Activated T-helper 2 cell treated with anti-CD3 and anti-CD28 coated beads, Interferon-gamma antibody, Interleukin-2, Interleukin-4, amounts not matched to agents 10 μg/mL and 5 μg/mL and 100 μg/mL, durations not matched to agents 14 hours and 24 hours and 36 hours (primary cell): Measurements from ENCODE around the gene PWWP3B. TPM values are rescaled to one million over a fixed set of nuclear protein-coding genes. Genes with fewer than 3 reads are reported as not detected.
"Not testable (repeated sequence)": the region's sequence is repeated elsewhere in the genome, so short reads cannot be mapped to it uniquely, and the experiment has no call there.

Experiments used
- DNase-seq: peaks from one replicate; pipeline ENCODE4 v3.0.0; 2021; ENCODE audit warnings: low spot score
- H3K27ac Mint-ChIP-seq: one replicate; pipeline ENCODE4 v1.8.0; 2021; ENCODE audit warnings: mixed read lengths
- H3K27me3 Mint-ChIP-seq: one replicate; pipeline ENCODE4 v1.8.0; 2021; ENCODE audit warnings: low read depth, mixed read lengths
- H3K36me3 Mint-ChIP-seq: one replicate; pipeline ENCODE4 v1.8.0; 2021; ENCODE audit warnings: low read depth, mixed read lengths
- H3K4me1 Mint-ChIP-seq: one replicate; pipeline ENCODE4 v1.8.0; 2021; ENCODE audit warnings: low read depth, mixed read lengths
- H3K4me3 Mint-ChIP-seq: one replicate; pipeline ENCODE4 v1.8.0; 2021; ENCODE audit warnings: low read depth, mild to moderate bottlenecking, moderate library complexity, mixed read lengths
- H3K9me3 Mint-ChIP-seq: one replicate; pipeline ENCODE4 v1.8.0; 2021; ENCODE audit warnings: mixed read lengths
- intact Hi-C: fragments of 100-400 bp; cut with micrococcal nuclease; formaldehyde crosslinking; loops from one replicate; pipeline ENCODE4 v1.15.1; 2023
- total RNA-seq: library from RNA; stranded (reverse); gene quantifications from 2 replicates; pipeline ENCODE4 v1.2.3, GENCODE V29; 2022

Gene PWWP3B
- not detected in 2 replicates for total RNA-seq

DNA sequence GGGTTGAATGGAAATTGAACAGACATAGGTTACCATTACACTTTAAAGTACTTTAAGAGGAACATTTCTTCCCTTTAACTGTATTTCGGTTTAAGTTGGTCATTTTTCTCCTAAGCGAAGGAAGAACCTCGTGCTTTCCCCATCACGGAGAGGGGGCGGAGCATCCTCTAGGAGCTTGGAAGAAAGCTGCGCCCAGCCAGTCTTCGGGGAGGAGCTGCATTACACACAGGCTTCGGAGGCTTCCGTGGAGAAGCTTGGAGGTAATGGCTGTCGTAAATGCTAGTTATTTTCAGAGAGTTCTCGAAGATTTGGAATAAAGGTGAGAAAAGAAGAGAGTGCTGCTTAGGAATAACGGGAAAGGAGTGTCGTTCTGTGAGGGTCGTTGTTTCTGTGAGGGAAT lies at the start of gene PWWP3B:
Gene PWWP3B (plus strand): TSS at position 199 of the 400 bp plus-strand sequence. CDS start 37,128 bp downstream, outside the sequence.
- intact Hi-C loops, result no loop called here
- no peak for DNase-seq
- Mint-ChIP-seq H3K27ac (no peak within 1 kb of the TSS), H3K9me3 (no peaks in the 10 kb centered on the region), H3K4me3 (no peak within 1 kb of the TSS), H3K36me3 (no peaks in the 10 kb centered on the region), H3K27me3 (no peaks in the 10 kb centered on the region), H3K4me1 (no peaks in the 10 kb centered on the region)

GRCh38 chrX:106139048-106139447 lies 29.1 kb upstream of the PWWP3B start:
- H3K9me3 Mint-ChIP-seq, result peaks cover 19% of the 10 kb centered on the region
- no peaks in the 10 kb centered on the region for H3K27me3 Mint-ChIP-seq
- intact Hi-C loops, result no loop called here
- no peak overlapping the region for H3K27ac Mint-ChIP-seq
- no peak overlapping the region for H3K4me3 Mint-ChIP-seq
- H3K4me1 Mint-ChIP-seq, result no peaks in the 10 kb centered on the region
- H3K36me3 Mint-ChIP-seq, result no peaks in the 10 kb centered on the region
- no peak for DNase-seq

- Mint-ChIP-seq H3K9me3 (peaks cover 13% of the 10 kb centered on the region), H3K27ac (no peak overlapping the region), H3K4me3 (no peak overlapping the region), H3K27me3 (no peaks in the 10 kb centered on the region), H3K36me3 (no peaks in the 10 kb centered on the region), H3K4me1 (no peaks in the 10 kb centered on the region)
- DNase-seq, result no peak
- intact Hi-C loops, result no loop called here
These were observed 23.1 kb upstream of the PWWP3B start for GRCh38 chrX:106144755-106145639.

- H3K4me3 Mint-ChIP-seq, result no peak overlapping the region
- no peaks in the 10 kb centered on the region for H3K9me3 Mint-ChIP-seq
- no peak overlapping the region for H3K27ac Mint-ChIP-seq
- H3K27me3 Mint-ChIP-seq, result no peaks in the 10 kb centered on the region
- DNase-seq, result no peak
- no peaks in the 10 kb centered on the region for H3K4me1 Mint-ChIP-seq
- intact Hi-C loops, result no loop called here
- H3K36me3 Mint-ChIP-seq, result no peaks in the 10 kb centered on the region
These were observed 17.4 kb upstream of the PWWP3B start for GRCh38 chrX:106150701-106151100.

GRCh38 chrX:106159861-106160282 lies 8.2 kb upstream of the PWWP3B start:
- Mint-ChIP-seq H3K4me1 (no peaks in the 10 kb centered on the region), H3K4me3 (no peak overlapping the region), H3K9me3 (no peaks in the 10 kb centered on the region), H3K36me3 (no peaks in the 10 kb centered on the region), H3K27me3 (no peaks in the 10 kb centered on the region), H3K27ac (no peak overlapping the region)
- no peak for DNase-seq
- intact Hi-C loops, result no loop called here

- Mint-ChIP-seq H3K9me3 (no peaks in the 10 kb centered on the region), H3K4me1 (no peaks in the 10 kb centered on the region), H3K27ac (no peak overlapping the region), H3K27me3 (no peaks in the 10 kb centered on the region), H3K36me3 (no peaks in the 10 kb centered on the region), H3K4me3 (no peak overlapping the region)
- intact Hi-C loops, result no loop called here
- no peak for DNase-seq
These were observed 2.2 kb downstream of the PWWP3B start for GRCh38 chrX:106170318-106170717.

DNA sequence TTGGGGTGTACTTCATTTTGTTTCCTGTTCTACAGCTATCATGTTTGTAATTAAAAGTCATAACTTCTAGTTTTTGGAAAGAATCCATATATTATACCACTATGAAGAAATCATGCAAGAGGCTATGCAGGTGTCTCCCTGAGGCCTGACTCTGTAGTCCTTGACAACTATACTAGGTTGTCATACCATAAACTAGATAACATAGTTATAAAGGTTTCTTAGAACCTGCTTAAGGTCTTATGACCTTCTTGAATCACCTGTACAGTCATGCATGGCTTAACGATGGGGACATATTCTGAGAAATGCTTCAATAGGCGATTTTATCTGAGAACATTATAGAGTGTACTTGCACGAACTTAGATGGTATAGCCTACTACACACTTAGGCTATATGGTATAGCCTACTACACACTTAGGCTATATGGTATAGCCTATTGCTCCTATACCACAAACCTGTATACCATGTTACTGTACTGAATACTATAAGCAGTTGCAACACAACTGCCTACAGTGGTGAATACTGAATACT lies 3.3 kb downstream of the PWWP3B start:
- no peaks in the 10 kb centered on the region for H3K4me1 Mint-ChIP-seq
- H3K9me3 Mint-ChIP-seq, result no peaks in the 10 kb centered on the region
- no peak for DNase-seq
- intact Hi-C loops, result no loop called here
- H3K27me3 Mint-ChIP-seq, result no peaks in the 10 kb centered on the region
- H3K36me3 Mint-ChIP-seq, result no peaks in the 10 kb centered on the region
- no peak overlapping the region for H3K4me3 Mint-ChIP-seq
- no peak overlapping the region for H3K27ac Mint-ChIP-seq

DNA sequence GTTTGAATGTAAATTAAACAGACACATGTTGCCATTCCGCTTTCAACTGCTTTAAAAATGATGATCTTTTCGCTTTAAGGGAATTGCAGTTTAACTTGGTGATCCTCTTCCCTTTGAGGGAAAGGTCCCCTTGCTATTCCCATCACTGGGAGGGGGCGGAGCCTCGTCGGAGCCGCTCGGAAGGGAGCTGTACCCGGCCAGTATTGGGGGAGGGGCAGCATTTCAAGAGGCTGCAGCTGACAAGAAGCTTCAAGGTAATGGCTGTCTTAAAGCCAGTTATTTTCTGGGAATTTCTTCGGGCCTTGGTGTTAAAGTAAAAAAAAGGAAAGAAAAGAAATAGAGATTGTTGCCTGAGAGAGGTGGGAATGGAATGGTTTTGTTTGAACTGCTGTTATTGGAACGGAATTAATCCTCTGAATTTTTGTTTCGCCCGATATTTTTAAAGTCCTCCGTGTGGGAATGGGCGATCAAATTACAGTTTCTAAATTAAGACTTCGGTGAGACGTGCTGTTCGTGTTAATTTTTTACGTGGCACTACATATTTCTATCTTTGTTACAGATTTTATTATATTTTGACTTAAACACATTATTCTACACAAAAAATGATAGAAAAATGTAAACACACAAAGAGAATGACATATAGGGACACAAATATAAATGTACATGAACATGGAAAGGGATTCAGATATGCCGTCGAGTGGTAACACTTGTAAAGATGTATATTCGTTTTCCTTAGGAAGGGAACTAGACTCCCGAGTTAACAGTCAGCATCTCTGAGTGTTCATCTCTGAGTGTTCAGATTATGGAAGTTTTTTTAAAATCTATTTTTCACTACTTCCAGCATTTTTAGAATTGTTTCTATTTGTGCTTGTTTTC lies 9.2 kb downstream of the PWWP3B start:
- intact Hi-C loops, result no loop called here
- Mint-ChIP-seq H3K27ac (no peak overlapping the region), H3K36me3 (no peaks in the 10 kb centered on the region), H3K9me3 (no peaks in the 10 kb centered on the region), H3K4me1 (no peaks in the 10 kb centered on the region), H3K27me3 (no peaks in the 10 kb centered on the region), H3K4me3 (no peak overlapping the region)
- DNase-seq, result no peak

- Mint-ChIP-seq H3K27me3 (no peaks in the 10 kb centered on the region), H3K9me3 (no peaks in the 10 kb centered on the region), H3K4me3 (no peak overlapping the region), H3K4me1 (no peaks in the 10 kb centered on the region), H3K27ac (no peak overlapping the region), H3K36me3 (no peaks in the 10 kb centered on the region)
- intact Hi-C loops, result no loop called here
- DNase-seq, result no peak
These were observed 9.8 kb downstream of the PWWP3B start for GRCh38 chrX:106177982-106178321.

DNA sequence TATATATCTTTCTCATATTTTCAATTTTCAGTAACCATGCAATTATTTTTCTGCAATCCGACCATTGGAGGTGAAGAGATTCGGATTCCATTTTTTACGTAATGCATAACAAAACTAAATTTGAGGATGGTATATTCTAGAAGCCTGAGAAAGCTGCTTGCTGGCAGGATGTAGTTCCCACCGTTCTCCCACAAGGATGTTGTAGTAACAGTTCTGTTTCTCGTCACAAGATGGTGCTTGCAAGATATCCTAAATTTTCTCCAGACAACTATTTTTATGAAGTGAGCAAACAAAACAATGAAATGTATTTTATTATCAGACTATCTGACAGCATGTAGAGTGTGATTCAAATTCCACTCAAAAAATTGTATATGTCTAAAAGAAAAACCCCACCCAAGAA lies 10.7 kb downstream of the PWWP3B start:
- Mint-ChIP-seq H3K27ac (no peak overlapping the region), H3K27me3 (no peaks in the 10 kb centered on the region), H3K4me1 (no peaks in the 10 kb centered on the region), H3K36me3 (no peaks in the 10 kb centered on the region), H3K9me3 (no peaks in the 10 kb centered on the region), H3K4me3 (no peak overlapping the region)
- intact Hi-C loops, result no loop called here
- no peak for DNase-seq

DNA sequence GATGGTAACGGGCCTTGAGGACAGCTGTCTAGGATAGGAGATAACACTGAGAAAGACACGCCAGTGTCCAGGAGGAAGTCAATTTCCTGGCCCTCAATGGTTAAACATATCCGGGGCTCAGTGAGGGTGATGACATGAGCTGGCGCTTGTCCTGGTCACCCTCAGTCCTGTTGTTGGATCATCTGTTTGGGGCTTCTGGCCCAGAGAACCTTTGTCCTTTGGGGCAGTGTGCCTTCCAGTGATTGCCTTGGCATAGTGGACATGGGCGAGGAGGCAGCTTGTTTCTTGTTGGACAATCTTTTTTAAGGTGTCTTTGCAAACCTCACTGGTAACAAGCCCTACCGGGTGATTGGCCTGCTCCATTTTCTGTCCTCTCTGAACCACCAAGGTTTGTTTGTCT lies 15.6 kb downstream of the PWWP3B start:
- H3K27me3 Mint-ChIP-seq, H3K27ac Mint-ChIP-seq, intact Hi-C loops, H3K36me3 Mint-ChIP-seq, DNase-seq, H3K4me3 Mint-ChIP-seq, H3K9me3 Mint-ChIP-seq, H3K4me1 Mint-ChIP-seq: not testable (repeated sequence)

- Mint-ChIP-seq H3K27me3 (no peaks in the 10 kb centered on the region), H3K4me3 (no peak overlapping the region), H3K4me1 (no peaks in the 10 kb centered on the region), H3K36me3 (no peaks in the 10 kb centered on the region), H3K9me3 (no peaks in the 10 kb centered on the region), H3K27ac (no peak overlapping the region)
- DNase-seq, result no peak
- intact Hi-C loops, result no loop called here
These were observed 33.5 kb downstream of the PWWP3B start for GRCh38 chrX:106201502-106202178.
